HepG2 (cell line): ENCODE results near the gene IL6ST. TPM values are rescaled to one million over a fixed set of nuclear protein-coding genes. Genes with fewer than 3 reads are reported as not detected.

Source experiments
- ATAD3A ChIP-seq: sonication (generic); formaldehyde crosslinking; IDR thresholded peaks from 2 replicates; pipeline ENCODE4 v1.4.0; 2020; ENCODE audit warnings: missing genetic modification reagents
- ATF1 ChIP-seq: IDR thresholded peaks from 2 replicates; pipeline ENCODE4 v1.6.1; 2016; ENCODE audit warnings: mild to moderate bottlenecking, control low read depth
- CENPBD1 ChIP-seq: sonication (generic); formaldehyde crosslinking; IDR thresholded peaks from 2 replicates; pipeline ENCODE4 v1.8.0; 2022; ENCODE audit warnings: missing genetic modification reagents, low read depth, mild to moderate bottlenecking, borderline replicate concordance
- MNT ChIP-seq: fragments of 450-650 bp; IDR thresholded peaks from 2 replicates; pipeline ENCODE4 v1.6.1; 2016
- NR3C1 ChIP-seq: sonication (generic); formaldehyde crosslinking; IDR thresholded peaks from 2 replicates; pipeline ENCODE4 v1.4.0; 2020; ENCODE audit warnings: missing genetic modification reagents
- THAP7 ChIP-seq: sonication (generic); formaldehyde crosslinking; IDR thresholded peaks from 2 replicates; pipeline ENCODE4 v1.8.1; 2023; ENCODE audit warnings: mild to moderate bottlenecking, missing genetic modification reagents
- ZBTB49 ChIP-seq: sonication (generic); formaldehyde crosslinking; IDR thresholded peaks from 2 replicates; pipeline ENCODE4 v1.4.0; 2020; ENCODE audit warnings: missing genetic modification reagents, borderline replicate concordance
- ZNF552 ChIP-seq: sonication (generic); formaldehyde crosslinking; IDR thresholded peaks from 2 replicates; pipeline ENCODE4 v1.9.0; 2022; ENCODE audit warnings: missing genetic modification reagents, mild to moderate bottlenecking, borderline replicate concordance
- ZNF776 ChIP-seq: sonication (generic); formaldehyde crosslinking; IDR thresholded peaks from 2 replicates; pipeline ENCODE4 v1.4.0; 2020; ENCODE audit warnings: mild to moderate bottlenecking, missing genetic modification reagents
- polyA plus RNA-seq, 8 experiments: library from polyadenylated mRNA; depleted of rRNA in 3 of 8; stranded (reverse) in 7 of 8; unstranded in 1 of 8; fragments of >200 nt; fragmentation: Illumina TruSeq in 4 of 8; extraction: Trizol in 4 of 8; gene quantifications; 2 replicates each; pipeline versions ENCODE4 v1.2.1 to v1.2.3, GENCODE V29; 2011 to 2016; ENCODE audit warnings: low read depth in 4 of 8, missing spikeins in 1 of 8, mixed read lengths in 1 of 8; ENCODE audit not compliant: insufficient read depth in 1 of 8
- total RNA-seq, 5 experiments: library from RNA; depleted of rRNA; stranded (reverse); fragments of >200 nt; fragmentation: Illumina TruSeq; extraction: Trizol; gene quantifications; 2 replicates each; pipeline ENCODE4 v1.2.3, GENCODE V29; 2016; ENCODE audit warnings: low read depth in 1 of 5

Gene IL6ST
- total and polyA plus RNA-seq, 2 of the 13 experiments (the other 11 are each of a cell fraction or from before 2014, with no cell fraction given), result 66.6 to 166 TPM

- TF ChIP-seq ZBTB49 (CRISPR knock-in tag), result no peak
- no peak for TF ChIP-seq ATF1 (CRISPR knock-in tag)
- TF ChIP-seq NR3C1 (CRISPR knock-in tag), result no peak
- peak; percentile 82; the same call in 1 of the 2 replicates for TF ChIP-seq ZNF776 (CRISPR knock-in tag)
- no peak for TF ChIP-seq CENPBD1 (CRISPR knock-in tag)
- peak; percentile 36 for TF ChIP-seq THAP7 (CRISPR knock-in tag)
- TF ChIP-seq ZNF552 (CRISPR knock-in tag), result peak; percentile 86; the same call in 1 of the 2 replicates
- peak; percentile 21; the same call in 1 of the 2 replicates for TF ChIP-seq MNT
- no peak for TF ChIP-seq ATAD3A (CRISPR knock-in tag)
These were observed 493 bp upstream of the IL6ST start (continued) for GRCh38 chr5:55994998-55995914.
